GM21390 (cell line): Measurements from ENCODE around the gene GAGE12G.
"Not testable (repeated sequence)": the region's sequence is repeated elsewhere in the genome, so short reads cannot be mapped to it uniquely, and the experiment has no call there.

Source experiments
- ATAC-seq: cut with Tn5 transposase; IDR thresholded peaks from one replicate; pipeline ENCODE4 v1.9.1; 2021; ENCODE audit not compliant: unreplicated experiment

Gene GAGE12G, protein sequence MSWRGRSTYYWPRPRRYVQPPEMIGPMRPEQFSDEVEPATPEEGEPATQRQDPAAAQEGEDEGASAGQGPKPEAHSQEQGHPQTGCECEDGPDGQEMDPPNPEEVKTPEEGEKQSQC

DNA sequence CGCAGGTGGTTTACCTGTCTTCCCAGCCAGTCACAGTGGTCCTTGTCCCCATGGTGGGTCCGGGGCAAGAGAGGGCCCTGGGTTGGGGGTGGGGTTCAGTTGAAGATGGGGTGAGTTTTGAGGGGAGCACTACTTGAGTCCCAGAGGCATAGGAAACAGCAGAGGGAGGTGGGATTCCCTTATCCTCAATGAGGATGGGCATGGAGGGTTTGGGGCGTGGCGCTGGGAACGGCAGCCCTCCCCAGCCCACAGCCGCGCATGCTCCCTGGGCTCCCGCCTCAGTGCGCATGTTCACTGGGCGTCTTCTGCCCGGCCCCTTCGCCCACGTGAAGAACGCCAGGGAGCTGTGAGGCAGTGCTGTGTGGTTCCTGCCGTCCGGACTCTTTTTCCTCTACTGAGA, at the start of gene GAGE12G:
Gene GAGE12G, plus strand, starts transcription at position 301 of the 400 bp plus-strand sequence. CDS start 1,155 bp downstream, outside the sequence.
- ATAC-seq = not testable (repeated sequence)

DNA sequence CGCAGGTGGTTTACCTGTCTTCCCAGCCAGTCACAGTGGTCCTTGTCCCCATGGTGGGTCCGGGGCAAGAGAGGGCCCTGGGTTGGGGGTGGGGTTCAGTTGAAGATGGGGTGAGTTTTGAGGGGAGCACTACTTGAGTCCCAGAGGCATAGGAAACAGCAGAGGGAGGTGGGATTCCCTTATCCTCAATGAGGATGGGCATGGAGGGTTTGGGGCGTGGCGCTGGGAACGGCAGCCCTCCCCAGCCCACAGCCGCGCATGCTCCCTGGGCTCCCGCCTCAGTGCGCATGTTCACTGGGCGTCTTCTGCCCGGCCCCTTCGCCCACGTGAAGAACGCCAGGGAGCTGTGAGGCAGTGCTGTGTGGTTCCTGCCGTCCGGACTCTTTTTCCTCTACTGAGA, 38.3 kb upstream of the GAGE12G start, which contains the start of gene GAGE12C:
Gene GAGE12C, plus strand, starts transcription at position 301 of the 400 bp plus-strand sequence. CDS start 1,155 bp downstream, outside the sequence.
- ATAC-seq = not testable (repeated sequence)

DNA sequence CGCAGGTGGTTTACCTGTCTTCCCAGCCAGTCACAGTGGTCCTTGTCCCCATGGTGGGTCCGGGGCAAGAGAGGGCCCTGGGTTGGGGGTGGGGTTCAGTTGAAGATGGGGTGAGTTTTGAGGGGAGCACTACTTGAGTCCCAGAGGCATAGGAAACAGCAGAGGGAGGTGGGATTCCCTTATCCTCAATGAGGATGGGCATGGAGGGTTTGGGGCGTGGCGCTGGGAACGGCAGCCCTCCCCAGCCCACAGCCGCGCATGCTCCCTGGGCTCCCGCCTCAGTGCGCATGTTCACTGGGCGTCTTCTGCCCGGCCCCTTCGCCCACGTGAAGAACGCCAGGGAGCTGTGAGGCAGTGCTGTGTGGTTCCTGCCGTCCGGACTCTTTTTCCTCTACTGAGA, 28.8 kb upstream of the GAGE12G start, which contains the start of gene GAGE12D:
Gene GAGE12D, plus strand, starts transcription at position 301 of the 400 bp plus-strand sequence. CDS start 1,155 bp downstream, outside the sequence.
- ATAC-seq = not testable (repeated sequence)

DNA sequence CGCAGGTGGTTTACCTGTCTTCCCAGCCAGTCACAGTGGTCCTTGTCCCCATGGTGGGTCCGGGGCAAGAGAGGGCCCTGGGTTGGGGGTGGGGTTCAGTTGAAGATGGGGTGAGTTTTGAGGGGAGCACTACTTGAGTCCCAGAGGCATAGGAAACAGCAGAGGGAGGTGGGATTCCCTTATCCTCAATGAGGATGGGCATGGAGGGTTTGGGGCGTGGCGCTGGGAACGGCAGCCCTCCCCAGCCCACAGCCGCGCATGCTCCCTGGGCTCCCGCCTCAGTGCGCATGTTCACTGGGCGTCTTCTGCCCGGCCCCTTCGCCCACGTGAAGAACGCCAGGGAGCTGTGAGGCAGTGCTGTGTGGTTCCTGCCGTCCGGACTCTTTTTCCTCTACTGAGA, 19.2 kb upstream of the GAGE12G start, which contains the start of gene GAGE12E:
Gene GAGE12E, plus strand, starts transcription at position 301 of the 400 bp plus-strand sequence. CDS start 1,155 bp downstream, outside the sequence.
- ATAC-seq = not testable (repeated sequence)

DNA sequence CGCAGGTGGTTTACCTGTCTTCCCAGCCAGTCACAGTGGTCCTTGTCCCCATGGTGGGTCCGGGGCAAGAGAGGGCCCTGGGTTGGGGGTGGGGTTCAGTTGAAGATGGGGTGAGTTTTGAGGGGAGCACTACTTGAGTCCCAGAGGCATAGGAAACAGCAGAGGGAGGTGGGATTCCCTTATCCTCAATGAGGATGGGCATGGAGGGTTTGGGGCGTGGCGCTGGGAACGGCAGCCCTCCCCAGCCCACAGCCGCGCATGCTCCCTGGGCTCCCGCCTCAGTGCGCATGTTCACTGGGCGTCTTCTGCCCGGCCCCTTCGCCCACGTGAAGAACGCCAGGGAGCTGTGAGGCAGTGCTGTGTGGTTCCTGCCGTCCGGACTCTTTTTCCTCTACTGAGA, 9.7 kb upstream of the GAGE12G start, which contains the start of gene GAGE12F:
Gene GAGE12F, plus strand, starts transcription at position 301 of the 400 bp plus-strand sequence. CDS start 1,155 bp downstream, outside the sequence.
- not testable (repeated sequence) for ATAC-seq

DNA sequence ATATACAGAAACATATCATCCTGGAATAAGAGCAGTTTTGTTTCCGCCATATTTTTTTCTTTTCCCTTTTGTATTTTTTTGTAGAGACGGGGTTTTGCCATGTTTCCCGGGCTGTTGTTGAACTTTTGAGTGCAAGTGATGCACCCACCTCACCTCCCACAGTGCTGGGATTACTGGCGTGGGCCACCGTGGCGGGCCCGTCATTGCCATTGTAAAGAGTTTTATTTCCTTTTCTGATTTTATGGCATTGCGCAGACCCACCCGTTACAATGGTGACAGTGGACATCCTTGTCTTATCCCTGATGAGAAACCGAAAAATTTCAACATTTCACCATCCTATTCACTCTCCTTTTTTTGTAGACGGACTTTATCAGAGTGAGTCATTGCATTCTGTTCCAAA, 1.5 kb upstream of the GAGE12G start:
- not testable (repeated sequence) for ATAC-seq

DNA sequence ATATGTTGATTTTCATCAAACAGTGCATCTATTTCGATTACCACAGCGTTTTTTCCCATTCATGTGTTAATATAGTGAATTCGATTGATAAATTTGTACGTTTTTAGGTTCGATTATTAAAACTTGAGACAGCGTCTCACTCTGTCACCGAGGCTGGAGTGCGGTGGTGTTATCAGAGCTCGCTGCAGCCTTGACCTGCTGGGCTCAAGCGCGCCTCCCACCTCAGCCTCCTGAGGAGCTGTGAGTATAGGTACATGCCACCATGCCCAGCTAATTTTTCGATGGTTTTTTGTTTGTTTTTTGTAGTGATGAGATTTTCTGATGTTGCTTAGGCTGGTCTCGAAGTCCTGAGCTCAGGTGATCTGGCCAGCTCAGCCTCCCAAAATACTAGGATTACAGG, 1.0 kb upstream of the GAGE12G start:
- ATAC-seq = not testable (repeated sequence)

DNA sequence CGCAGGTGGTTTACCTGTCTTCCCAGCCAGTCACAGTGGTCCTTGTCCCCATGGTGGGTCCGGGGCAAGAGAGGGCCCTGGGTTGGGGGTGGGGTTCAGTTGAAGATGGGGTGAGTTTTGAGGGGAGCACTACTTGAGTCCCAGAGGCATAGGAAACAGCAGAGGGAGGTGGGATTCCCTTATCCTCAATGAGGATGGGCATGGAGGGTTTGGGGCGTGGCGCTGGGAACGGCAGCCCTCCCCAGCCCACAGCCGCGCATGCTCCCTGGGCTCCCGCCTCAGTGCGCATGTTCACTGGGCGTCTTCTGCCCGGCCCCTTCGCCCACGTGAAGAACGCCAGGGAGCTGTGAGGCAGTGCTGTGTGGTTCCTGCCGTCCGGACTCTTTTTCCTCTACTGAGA, 9.4 kb downstream of the GAGE12G start, which contains the start of gene GAGE12H:
Gene GAGE12H, plus strand, starts transcription at position 301 of the 400 bp plus-strand sequence. CDS start 1,155 bp downstream, outside the sequence.
- ATAC-seq = not testable (repeated sequence)

DNA sequence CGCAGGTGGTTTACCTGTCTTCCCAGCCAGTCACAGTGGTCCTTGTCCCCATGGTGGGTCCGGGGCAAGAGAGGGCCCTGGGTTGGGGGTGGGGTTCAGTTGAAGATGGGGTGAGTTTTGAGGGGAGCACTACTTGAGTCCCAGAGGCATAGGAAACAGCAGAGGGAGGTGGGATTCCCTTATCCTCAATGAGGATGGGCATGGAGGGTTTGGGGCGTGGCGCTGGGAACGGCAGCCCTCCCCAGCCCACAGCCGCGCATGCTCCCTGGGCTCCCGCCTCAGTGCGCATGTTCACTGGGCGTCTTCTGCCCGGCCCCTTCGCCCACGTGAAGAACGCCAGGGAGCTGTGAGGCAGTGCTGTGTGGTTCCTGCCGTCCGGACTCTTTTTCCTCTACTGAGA, 19.0 kb downstream of the GAGE12G start, which contains the start of gene GAGE2A:
Gene GAGE2A, plus strand, starts transcription at position 301 of the 400 bp plus-strand sequence. CDS start 1,155 bp downstream, outside the sequence.
- not testable (repeated sequence) for ATAC-seq

DNA sequence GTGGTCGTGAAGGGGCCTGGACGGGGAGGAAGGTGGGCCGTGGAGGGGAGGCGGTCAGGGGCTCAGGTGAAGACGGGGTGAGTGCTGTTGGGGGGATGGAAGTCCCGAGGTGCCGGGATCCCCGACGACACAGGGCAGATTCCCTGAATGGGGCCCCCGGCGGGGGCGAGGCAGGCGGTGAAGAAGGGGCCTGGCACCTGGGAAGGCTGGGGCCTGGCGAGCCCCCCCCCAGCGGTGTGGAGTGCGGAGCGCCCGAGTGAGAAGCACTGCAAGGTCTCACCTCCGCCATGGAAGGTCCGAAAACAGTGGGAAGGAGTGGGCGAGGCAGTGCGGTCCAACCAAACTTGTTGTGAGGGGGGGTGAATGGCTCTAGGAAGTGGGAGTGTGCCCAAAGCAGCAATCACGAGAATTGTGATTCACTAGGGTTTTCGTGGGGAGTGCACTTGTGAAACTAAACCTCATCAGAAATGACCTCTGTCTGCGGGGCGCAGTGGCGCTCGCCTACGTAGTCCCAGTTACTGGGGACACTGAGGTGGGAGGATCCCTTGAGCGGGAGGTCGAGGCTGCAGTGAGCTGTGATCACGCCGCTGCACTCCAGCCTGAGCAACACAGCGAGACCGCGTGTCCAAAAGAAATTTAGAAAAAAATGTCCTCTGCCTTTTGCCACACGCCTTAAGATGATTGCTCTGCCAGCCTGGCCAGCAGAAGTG, 19.7 kb downstream of the GAGE12G start:
- not testable (repeated sequence) for ATAC-seq

DNA sequence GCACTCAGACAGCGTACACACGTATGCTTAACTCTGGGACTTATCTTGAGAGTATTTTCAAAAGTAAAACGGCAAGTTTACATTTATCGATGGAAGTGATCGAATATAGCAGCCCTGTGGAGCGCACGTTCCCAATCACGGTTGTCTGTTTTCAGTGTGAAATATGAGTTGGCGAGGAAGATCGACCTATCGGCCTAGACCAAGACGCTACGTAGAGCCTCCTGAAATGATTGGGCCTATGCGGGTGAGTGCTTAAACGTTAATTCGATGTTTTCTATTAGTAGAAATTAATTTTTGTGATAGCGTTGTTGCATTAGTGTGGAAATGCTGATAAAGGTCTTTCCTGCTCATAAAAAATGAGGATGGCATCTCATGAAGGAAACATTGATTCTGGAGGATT, 20.3 kb downstream of the GAGE12G start:
- not testable (repeated sequence) for ATAC-seq

DNA sequence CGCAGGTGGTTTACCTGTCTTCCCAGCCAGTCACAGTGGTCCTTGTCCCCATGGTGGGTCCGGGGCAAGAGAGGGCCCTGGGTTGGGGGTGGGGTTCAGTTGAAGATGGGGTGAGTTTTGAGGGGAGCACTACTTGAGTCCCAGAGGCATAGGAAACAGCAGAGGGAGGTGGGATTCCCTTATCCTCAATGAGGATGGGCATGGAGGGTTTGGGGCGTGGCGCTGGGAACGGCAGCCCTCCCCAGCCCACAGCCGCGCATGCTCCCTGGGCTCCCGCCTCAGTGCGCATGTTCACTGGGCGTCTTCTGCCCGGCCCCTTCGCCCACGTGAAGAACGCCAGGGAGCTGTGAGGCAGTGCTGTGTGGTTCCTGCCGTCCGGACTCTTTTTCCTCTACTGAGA, 28.5 kb downstream of the GAGE12G start, which contains the start of gene GAGE1:
Gene GAGE1, plus strand, starts transcription at position 301 of the 400 bp plus-strand sequence. CDS start 1,155 bp downstream, outside the sequence.
- ATAC-seq = not testable (repeated sequence)

DNA sequence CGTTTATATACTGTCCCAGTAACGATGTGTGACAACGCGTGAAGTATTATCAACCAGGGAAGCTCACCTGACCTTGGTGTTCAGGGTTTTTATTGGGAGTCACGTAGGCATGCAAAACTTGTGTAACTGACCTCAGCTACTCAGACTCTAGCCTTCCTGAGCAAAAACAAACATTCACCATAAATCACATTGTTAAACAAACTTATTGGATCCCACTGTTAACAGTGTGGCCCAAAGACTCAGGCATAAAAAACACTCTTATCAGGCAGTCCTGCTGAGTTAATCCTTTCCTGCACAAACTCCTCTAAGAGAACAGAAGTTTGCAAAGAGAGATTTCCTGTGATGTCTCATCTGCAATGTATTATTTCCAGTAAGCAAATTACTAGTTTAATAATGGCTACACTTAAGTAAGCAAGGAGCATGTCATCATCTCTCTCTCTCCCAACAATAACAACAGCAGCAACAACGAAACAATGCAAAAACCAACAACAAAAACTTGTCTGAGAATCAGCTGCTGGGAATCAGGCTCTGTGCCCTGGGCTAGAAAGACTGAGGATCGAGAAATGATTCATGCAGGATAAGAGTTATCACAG, 40.6 kb downstream of the GAGE12G start:
- ATAC-seq = no peak

DNA sequence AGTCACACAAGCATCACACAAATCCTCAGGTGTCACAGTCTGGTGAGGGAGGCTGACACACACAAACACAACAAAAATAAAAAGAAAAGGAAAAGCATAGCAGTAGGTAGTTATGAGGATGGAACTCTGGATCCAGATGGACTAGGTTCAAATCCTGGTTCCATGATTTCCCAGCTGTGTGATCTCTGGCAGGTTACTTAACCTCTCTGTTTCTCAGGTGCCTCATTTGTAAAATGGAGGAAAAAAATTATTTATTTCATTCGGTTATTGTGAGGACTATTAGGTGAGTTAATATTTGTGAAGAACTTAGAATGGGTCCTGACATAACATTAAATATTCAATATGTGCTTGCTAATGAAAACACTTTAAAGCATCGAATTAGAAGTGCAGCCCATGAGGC, 48.4 kb downstream of the GAGE12G start:
- no peak for ATAC-seq
